Loucy (cell line): Measurements from ENCODE around the gene ZFHX3.

Source experiments
- H2AFZ ChIP-seq: fragments of 200-600 bp; sonication (generic); 2 replicates; pipeline ENCODE4 v1.6.0; 2016; ENCODE audit warnings: antibody characterized with exemption, mild to moderate bottlenecking, low read length, moderate library complexity
- H3F3A ChIP-seq: fragments of 200-600 bp; 2 replicates; pipeline ENCODE4 v1.6.0; 2016; ENCODE audit warnings: antibody characterized with exemption, low read depth, mild to moderate bottlenecking
- H3K27me3 ChIP-seq: fragments of 200-600 bp; sonication (generic); 2 replicates; pipeline ENCODE4 v1.6.1; 2014; ENCODE audit warnings: low read length, mild to moderate bottlenecking; ENCODE audit not compliant: insufficient read depth, poor library complexity, severe bottlenecking
- H3K36me3 ChIP-seq: fragments of 200-600 bp; sonication (generic); 2 replicates; pipeline ENCODE4 v1.6.1; 2016; ENCODE audit warnings: low read length; ENCODE audit not compliant: insufficient read depth
- H3K4me1 ChIP-seq: fragments of 200-600 bp; sonication (generic); 2 replicates; pipeline ENCODE4 v1.5.1; 2014; ENCODE audit warnings: low read length, mild to moderate bottlenecking; ENCODE audit not compliant: insufficient read depth, poor library complexity, severe bottlenecking
- H3K4me2 ChIP-seq: fragments of 200-600 bp; sonication (generic); 2 replicates; pipeline ENCODE4 v1.6.0; 2014; ENCODE audit warnings: antibody characterized with exemption, low read length, low read depth, mild to moderate bottlenecking; ENCODE audit not compliant: poor library complexity, severe bottlenecking
- H3K4me3 ChIP-seq: fragments of 200-600 bp; sonication (generic); 2 replicates; pipeline ENCODE4 v1.5.1; 2014; ENCODE audit warnings: low read length, mild to moderate bottlenecking, mixed read lengths; ENCODE audit not compliant: poor library complexity, severe bottlenecking
- H3K79me2 ChIP-seq: fragments of 200-600 bp; sonication (generic); 2 replicates; pipeline ENCODE4 v1.6.1; 2014; ENCODE audit warnings: low read length; ENCODE audit not compliant: insufficient read depth
- H3K9ac ChIP-seq: fragments of 200-600 bp; sonication (generic); 2 replicates; pipeline ENCODE4 v1.6.0; 2014; ENCODE audit warnings: mild to moderate bottlenecking, low read depth, low read length, moderate library complexity; ENCODE audit not compliant: poor library complexity, severe bottlenecking
- H3K9me2 ChIP-seq: fragments of 200-600 bp; sonication (generic); replicated peaks from 2 replicates; pipeline ENCODE4 v1.6.1; 2016; ENCODE audit warnings: low read depth, low read length, mixed read lengths
- H3K9me3 ChIP-seq: fragments of 200-600 bp; sonication (generic); 2 replicates; pipeline ENCODE4 v1.6.1; 2014; ENCODE audit warnings: mild to moderate bottlenecking, antibody characterized with exemption, low read length, low read depth; ENCODE audit not compliant: insufficient read depth
- H4K20me1 ChIP-seq: fragments of 200-600 bp; sonication (generic); 2 replicates; pipeline ENCODE4 v1.6.0; 2014; ENCODE audit warnings: antibody characterized with exemption, low read length, mild to moderate bottlenecking; ENCODE audit not compliant: insufficient read depth, poor library complexity, severe bottlenecking
- EZH2phosphoT487 ChIP-seq: fragments of 200-600 bp; IDR thresholded peaks from 2 replicates; pipeline ENCODE4 v1.6.1; 2018; ENCODE audit warnings: antibody characterized with exemption, mild to moderate bottlenecking, moderate library complexity, borderline replicate concordance
- TF ChIP-seq, protein P1 (sequence below): fragments of 200-600 bp; sonication (generic); conservative IDR thresholded peaks from 2 replicates; pipeline ENCODE4 v1.5.1; 2014; ENCODE audit warnings: mild to moderate bottlenecking, antibody characterized with exemption, low read length

Gene ZFHX3, protein sequence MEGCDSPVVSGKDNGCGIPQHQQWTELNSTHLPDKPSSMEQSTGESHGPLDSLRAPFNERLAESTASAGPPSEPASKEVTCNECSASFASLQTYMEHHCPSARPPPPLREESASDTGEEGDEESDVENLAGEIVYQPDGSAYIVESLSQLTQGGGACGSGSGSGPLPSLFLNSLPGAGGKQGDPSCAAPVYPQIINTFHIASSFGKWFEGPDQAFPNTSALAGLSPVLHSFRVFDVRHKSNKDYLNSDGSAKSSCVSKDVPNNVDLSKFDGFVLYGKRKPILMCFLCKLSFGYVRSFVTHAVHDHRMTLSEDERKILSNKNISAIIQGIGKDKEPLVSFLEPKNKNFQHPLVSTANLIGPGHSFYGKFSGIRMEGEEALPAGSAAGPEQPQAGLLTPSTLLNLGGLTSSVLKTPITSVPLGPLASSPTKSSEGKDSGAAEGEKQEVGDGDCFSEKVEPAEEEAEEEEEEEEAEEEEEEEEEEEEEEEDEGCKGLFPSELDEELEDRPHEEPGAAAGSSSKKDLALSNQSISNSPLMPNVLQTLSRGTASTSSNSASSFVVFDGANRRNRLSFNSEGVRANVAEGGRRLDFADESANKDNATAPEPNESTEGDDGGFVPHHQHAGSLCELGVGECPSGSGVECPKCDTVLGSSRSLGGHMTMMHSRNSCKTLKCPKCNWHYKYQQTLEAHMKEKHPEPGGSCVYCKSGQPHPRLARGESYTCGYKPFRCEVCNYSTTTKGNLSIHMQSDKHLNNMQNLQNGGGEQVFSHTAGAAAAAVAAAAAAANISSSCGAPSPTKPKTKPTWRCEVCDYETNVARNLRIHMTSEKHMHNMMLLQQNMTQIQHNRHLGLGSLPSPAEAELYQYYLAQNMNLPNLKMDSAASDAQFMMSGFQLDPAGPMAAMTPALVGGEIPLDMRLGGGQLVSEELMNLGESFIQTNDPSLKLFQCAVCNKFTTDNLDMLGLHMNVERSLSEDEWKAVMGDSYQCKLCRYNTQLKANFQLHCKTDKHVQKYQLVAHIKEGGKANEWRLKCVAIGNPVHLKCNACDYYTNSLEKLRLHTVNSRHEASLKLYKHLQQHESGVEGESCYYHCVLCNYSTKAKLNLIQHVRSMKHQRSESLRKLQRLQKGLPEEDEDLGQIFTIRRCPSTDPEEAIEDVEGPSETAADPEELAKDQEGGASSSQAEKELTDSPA (N-terminal part only)

DNA sequence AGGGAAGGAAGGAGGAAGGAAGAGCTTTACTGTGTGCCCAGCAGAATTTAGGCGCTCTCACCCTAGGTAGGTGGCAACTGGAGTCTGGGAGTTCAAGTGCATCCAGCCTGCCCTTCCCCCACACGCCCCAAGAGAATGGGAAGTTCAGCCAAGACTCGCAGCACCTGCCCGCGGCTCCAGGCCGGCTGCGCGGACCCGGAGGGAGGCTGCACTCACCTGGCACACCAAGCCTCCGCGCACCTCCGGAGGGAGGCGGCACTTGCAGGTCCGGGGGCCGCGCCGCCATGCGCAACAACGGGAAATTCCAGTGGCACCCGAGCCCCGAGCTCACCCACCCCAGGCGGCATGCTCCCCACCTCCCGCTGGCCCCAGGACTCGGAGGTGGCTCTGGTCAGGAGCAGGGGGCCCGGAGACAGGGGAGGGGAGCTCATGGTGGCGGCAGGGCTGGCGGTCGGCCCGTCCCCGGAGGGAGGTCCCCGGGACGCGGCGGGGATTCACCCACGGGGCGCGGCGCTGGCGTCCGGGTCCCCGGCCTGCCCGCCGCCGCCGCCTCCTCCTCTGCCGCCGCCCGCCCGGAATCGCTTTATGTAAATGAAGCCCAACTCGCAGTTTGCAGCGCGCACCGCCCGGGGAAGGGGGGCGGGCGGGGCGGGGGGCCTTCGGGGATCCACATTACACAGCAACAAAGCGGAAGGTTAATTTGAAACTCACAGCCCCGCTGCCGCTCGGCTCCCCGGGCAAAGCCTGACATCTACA is at the start of gene ZFHX3:
Gene ZFHX3 (minus strand): TSS at position 593 of the 756 bp plus-strand sequence. CDS start 87,983 bp downstream, outside the sequence.
- Histone ChIP-seq H3K4me1 (peaks cover 4% of the 10 kb centered on the region), H3K36me3 (no peaks in the 10 kb centered on the region), H3K79me2 (peaks cover 24% of the 10 kb centered on the region; the same call in 1 of the 2 replicates), H3K27me3 (no peaks in the 10 kb centered on the region), H3K4me2 (no peak within 1 kb of the TSS), H3K9ac (no peak within 1 kb of the TSS), H3K9me3 (no peaks in the 10 kb centered on the region), H3K4me3 (no peak within 1 kb of the TSS), H3K9me2 (no peaks in the 10 kb centered on the region), H2AFZ (no peak within 1 kb of the TSS), H3F3A (no peaks in the 10 kb centered on the region), H4K20me1 (no peaks in the 10 kb centered on the region)
- TF ChIP-seq, protein P1, sequence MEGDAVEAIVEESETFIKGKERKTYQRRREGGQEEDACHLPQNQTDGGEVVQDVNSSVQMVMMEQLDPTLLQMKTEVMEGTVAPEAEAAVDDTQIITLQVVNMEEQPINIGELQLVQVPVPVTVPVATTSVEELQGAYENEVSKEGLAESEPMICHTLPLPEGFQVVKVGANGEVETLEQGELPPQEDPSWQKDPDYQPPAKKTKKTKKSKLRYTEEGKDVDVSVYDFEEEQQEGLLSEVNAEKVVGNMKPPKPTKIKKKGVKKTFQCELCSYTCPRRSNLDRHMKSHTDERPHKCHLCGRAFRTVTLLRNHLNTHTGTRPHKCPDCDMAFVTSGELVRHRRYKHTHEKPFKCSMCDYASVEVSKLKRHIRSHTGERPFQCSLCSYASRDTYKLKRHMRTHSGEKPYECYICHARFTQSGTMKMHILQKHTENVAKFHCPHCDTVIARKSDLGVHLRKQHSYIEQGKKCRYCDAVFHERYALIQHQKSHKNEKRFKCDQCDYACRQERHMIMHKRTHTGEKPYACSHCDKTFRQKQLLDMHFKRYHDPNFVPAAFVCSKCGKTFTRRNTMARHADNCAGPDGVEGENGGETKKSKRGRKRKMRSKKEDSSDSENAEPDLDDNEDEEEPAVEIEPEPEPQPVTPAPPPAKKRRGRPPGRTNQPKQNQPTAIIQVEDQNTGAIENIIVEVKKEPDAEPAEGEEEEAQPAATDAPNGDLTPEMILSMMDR = no peak
- TF ChIP-seq EZH2phosphoT487 = no peak

- H3K36me3 ChIP-seq = no peaks in the 10 kb centered on the region
- no peaks in the 10 kb centered on the region for H4K20me1 ChIP-seq
- peaks cover 21% of the 10 kb centered on the region for H3K4me1 ChIP-seq
- no peak overlapping the region for H2AFZ ChIP-seq
- H3K4me3 ChIP-seq = no peak overlapping the region
- H3K79me2 ChIP-seq = no peaks in the 10 kb centered on the region
- no peak overlapping the region for H3K9ac ChIP-seq
- no peaks in the 10 kb centered on the region for H3K9me2 ChIP-seq
- TF ChIP-seq, protein P1 = no peak
- TF ChIP-seq EZH2phosphoT487 = no peak
- no peak overlapping the region for H3K4me2 ChIP-seq
- no peaks in the 10 kb centered on the region for H3K27me3 ChIP-seq
- H3K9me3 ChIP-seq = no peaks in the 10 kb centered on the region
- H3F3A ChIP-seq = no peaks in the 10 kb centered on the region
These were observed 48.6 kb upstream of the ZFHX3 start for GRCh38 chr16:73096510-73096909.

DNA sequence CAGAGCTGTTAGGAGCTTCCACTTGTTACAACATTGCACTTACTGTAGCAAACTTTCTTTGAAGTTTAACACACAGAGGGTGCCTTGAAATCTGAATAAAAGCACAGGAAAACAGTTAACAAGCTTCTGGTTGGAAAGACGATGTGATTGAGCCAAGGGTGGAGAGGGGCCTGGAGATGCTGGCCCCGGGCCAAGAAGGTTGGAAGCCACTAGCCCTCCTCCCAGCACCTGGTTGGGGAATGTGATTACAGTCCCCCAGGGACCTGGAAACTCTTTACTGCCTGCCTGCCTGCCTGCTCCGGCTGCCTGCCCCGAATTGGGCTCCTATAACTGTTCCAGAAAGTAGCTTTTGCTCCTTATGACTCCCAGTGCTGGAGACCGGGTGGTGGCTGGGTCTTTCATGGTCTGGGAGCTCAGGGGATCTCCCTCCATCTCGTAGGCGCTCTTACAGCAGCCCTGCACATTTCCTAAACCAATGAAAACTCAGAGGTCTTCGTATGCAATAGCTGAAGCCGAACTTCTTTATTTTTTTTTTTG is 48.0 kb upstream of the ZFHX3 start:
- Histone ChIP-seq H3K27me3 (no peaks in the 10 kb centered on the region), H3K4me1 (peaks cover 21% of the 10 kb centered on the region), H4K20me1 (no peaks in the 10 kb centered on the region), H3K4me3 (no peak overlapping the region), H3K9me2 (no peaks in the 10 kb centered on the region), H3K9ac (no peak overlapping the region), H3K36me3 (no peaks in the 10 kb centered on the region), H3K79me2 (no peaks in the 10 kb centered on the region), H3K4me2 (no peak overlapping the region), H3K9me3 (no peaks in the 10 kb centered on the region), H3F3A (no peaks in the 10 kb centered on the region), H2AFZ (no peak overlapping the region; the same call in 1 of the 2 replicates)
- TF ChIP-seq, protein P1 = no peak
- TF ChIP-seq EZH2phosphoT487 = no peak
